ENCODE results near the gene LCE1A.

The LCE1A gene

DNA sequence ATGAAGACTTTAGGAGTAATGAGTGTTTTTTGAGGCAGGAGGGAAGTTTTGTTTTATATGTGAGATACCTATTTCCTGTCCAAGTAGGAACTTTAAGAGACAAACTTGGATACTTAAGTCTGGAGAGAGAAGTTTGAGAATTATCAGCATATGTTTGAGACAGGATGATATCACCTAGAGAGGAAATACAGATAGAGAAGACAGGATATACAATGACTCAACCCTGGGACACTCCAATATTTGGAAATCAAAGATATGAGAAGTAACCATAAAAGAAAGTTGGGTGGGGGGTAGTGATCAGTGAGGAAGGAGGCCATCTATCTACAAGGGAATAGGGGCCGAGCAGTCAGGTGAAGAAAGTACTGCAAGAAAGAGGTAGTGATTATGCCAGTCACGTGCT lies 39.0 kb downstream of the LCE1A start:
- TF ChIP-seq, protein P1, sequence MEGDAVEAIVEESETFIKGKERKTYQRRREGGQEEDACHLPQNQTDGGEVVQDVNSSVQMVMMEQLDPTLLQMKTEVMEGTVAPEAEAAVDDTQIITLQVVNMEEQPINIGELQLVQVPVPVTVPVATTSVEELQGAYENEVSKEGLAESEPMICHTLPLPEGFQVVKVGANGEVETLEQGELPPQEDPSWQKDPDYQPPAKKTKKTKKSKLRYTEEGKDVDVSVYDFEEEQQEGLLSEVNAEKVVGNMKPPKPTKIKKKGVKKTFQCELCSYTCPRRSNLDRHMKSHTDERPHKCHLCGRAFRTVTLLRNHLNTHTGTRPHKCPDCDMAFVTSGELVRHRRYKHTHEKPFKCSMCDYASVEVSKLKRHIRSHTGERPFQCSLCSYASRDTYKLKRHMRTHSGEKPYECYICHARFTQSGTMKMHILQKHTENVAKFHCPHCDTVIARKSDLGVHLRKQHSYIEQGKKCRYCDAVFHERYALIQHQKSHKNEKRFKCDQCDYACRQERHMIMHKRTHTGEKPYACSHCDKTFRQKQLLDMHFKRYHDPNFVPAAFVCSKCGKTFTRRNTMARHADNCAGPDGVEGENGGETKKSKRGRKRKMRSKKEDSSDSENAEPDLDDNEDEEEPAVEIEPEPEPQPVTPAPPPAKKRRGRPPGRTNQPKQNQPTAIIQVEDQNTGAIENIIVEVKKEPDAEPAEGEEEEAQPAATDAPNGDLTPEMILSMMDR (conservative IDR thresholded peaks at IDR 0.05; ENCODE audit: low read depth, low read length), result no peak
- H3K4me3 ChIP-seq (ENCODE audit: low read depth, low read length), result no peak overlapping the region
- DNase-seq (ENCODE audit: low read depth), result no peak

DNA sequence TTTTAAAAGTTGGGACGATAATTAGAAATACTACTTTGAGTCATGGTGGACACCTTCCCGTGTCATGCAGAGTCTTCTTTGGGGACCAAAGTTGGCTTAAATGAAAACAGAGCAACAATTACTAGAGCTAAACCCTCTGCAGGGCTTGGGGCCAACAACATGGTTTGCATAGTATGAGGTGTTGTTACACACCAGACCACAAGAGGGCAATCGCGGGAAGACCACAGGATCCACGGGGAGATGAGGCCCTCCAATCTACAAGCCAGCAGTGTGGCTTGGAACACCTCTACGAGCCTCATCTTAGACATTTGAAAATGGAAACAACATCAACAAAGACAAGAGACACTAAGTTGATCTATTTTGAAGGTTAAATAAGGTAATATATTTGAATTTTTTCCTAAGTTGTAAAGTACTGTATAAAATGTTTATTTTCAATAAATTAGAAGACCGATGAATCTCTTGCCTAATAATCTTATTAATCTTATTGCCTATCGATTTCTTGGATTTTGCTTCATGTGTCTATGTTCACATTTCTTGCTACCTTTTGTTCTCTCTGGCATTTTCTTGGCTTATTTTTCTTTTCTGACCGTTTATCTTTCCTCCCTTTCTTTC lies 42.6 kb downstream of the LCE1A start:
- peak; percentile 55 for DNase-seq (ENCODE audit: low read depth)
- H3K4me3 ChIP-seq (ENCODE audit: low read depth, low read length), result no peak overlapping the region
- TF ChIP-seq, protein P1 (conservative IDR thresholded peaks at IDR 0.05; ENCODE audit: low read depth, low read length), result peak; percentile 69

DNA sequence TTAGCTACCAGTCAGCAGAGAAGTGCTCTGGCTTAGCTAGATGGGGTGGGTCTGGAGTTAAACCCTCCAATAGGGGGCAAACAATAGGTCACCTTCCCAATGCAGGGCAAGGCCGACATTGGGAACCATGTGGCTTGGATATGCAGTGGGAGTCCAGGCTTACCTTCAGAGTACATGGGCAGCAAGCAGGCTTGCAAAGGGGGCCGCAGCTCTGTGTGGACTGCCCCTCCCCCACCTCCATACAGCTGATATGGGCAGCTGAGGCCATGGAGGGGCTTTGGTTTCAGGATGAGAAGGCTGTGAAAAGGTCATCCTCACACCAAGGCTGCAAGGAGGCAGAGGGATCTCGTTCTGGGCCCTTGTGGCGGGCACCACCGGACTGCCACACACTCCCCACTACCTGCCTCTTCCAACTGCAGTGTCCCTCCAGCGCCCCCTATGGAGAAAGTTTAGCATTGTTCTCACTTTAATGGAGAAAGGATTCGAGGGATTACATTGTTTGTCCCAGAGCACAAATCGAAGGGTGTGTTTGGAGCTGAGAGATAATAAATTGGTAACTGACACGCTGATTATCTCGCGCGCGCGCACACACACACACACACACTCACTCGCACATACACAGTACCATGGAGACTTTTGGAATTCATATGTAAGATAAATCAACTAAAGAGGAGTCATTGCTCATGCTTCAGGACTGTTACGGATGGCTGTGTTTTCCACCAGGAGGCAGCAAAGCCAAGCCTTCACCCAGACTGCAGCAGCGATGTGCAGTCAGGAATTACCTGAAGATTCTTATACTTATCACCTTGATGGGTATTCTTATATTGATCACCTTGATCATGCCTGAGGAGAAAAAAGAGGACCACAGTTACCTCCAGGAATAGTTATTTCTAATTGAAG lies 43.8 kb downstream of the LCE1A start:
- peak; percentile 1 for DNase-seq (ENCODE audit: low read depth)
- TF ChIP-seq, protein P1 (conservative IDR thresholded peaks at IDR 0.05; ENCODE audit: low read depth, low read length), result peak; percentile 7
- H3K4me3 ChIP-seq (ENCODE audit: low read depth, low read length), result no peak overlapping the region

DNA sequence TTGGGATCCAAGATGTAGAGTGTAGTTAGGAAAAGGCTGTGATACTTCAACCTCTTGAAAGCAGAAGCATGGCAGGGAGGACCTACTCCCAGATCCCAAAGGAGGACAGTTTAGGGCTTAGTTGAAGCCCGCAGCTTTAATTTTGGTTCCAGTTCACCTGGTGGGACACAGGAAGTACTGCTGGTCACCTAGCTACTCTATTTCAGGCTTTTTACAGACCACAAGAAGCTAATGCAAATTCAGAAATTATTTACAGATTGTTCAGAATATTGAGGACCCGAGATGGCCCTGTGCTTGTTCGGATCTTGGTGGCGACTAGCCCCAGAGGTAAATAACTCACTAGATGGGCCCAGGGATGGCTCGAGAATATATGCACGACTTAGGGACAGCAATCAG lies 44.5 kb downstream of the LCE1A start:
- TF ChIP-seq, protein P1 (conservative IDR thresholded peaks at IDR 0.05; ENCODE audit: low read depth, low read length), result no peak
- no peak for DNase-seq (ENCODE audit: low read depth)
- H3K4me3 ChIP-seq (ENCODE audit: low read depth, low read length), result no peak overlapping the region

DNA sequence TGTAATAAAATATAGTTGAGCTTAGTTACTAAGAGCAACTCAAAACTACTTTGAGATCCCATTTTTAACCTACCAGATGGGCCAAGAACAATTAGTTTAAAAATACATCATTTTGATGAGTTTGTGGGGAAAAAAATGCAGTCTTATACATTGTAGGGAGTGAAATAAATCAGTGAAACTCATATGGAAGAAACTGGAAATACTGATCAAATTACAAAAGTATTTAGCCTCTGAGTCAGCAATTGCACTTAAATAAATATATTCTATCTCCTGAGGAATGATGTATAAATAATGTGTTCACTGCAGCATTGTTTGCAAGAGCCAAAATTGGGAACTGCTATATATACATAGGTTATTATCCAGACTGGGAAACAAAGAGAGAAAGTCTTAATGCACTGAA lies 46.2 kb downstream of the LCE1A start:
- H3K4me3 ChIP-seq (ENCODE audit: low read depth, low read length), result no peak overlapping the region
- TF ChIP-seq, protein P1 (conservative IDR thresholded peaks at IDR 0.05; ENCODE audit: low read depth, low read length), result no peak
- DNase-seq (ENCODE audit: low read depth), result no peak

DNA sequence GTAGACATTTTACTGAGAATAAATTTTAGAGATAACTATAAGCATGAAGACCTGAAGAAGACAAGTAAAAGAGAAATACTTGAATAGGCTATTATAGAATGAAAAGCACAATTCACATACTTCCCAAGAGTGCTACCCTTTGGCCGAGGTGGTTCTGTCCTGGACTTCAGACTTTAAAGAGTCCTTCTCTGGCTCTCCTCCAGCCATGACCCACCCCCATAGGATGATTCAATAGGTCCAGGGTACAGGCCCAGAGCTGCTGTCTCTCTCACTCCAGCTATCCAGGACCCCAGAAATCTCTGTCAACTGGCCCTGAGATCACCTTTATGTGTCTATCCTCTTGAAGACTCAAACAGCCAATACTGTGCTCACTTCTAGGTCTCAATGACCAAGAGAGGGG lies 49.6 kb downstream of the LCE1A start:
- TF ChIP-seq, protein P1 (conservative IDR thresholded peaks at IDR 0.05; ENCODE audit: low read depth, low read length), result no peak
- no peak for DNase-seq (ENCODE audit: low read depth)
- no peak overlapping the region for H3K4me3 ChIP-seq (ENCODE audit: low read depth, low read length)

Measured in choroid plexus epithelial cell (primary cell).